Measurements from ENCODE around the gene ADNP2. TPM values are rescaled to one million over a fixed set of nuclear protein-coding genes. Genes with fewer than 3 reads are reported as not detected.

The ADNP2 gene
- total and polyA plus RNA-seq, 2 donors (not counting 3 experiments of a cell fraction or from before 2014, with no cell fraction given): 10.2 to 20.6 TPM

DNA sequence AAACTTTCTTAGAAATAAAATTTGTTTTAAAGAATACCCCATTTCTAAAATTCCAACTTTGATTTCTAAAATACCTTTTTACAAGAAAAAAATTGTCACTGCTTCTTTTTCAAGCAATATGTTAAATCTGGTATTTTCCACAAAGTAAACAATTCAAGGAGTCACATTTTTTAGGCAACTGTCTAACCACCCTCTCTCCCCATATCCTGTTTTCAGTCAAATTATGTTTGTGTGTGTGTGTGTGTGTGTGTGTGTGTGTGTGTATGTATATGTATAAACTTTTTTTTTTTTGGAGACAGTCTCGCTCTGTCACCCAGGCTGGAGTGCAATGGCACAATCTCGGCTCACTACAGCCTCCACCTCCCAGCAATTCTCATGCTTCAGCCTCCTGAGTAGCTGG lies 59.3 kb downstream of the ADNP2 start:
- CTCF ChIA-PET: interaction anchor here (0.7 to 4.6 kb wide), 2 partner anchors 10 to 88 kb away, joined by 3 to 53 read pairs; no protein-coding TSS in a partner anchor
- no peak for TF ChIP-seq JUN (IDR thresholded peaks at IDR 0.05; ENCODE audit: borderline replicate concordance, insufficient read depth, insufficient read length, low read depth)
- TF ChIP-seq POLR2A (IDR thresholded peaks at IDR 0.05; ENCODE audit: low read depth, low read length): no peak
- TF ChIP-seq FOS (IDR thresholded peaks at IDR 0.05; ENCODE audit: borderline replicate concordance, insufficient read depth, low read length): no peak
- TF ChIP-seq, protein P1, sequence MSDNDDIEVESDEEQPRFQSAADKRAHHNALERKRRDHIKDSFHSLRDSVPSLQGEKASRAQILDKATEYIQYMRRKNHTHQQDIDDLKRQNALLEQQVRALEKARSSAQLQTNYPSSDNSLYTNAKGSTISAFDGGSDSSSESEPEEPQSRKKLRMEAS (IDR thresholded peaks at IDR 0.05; ENCODE audit: insufficient read depth, insufficient read length): no peak
- no peak for TF ChIP-seq POLR2AphosphoS5 (IDR thresholded peaks at IDR 0.05; ENCODE audit: insufficient read depth, low read depth, low read length)
- TF ChIP-seq EZH2 (IDR thresholded peaks at IDR 0.05; ENCODE audit: borderline replicate concordance, low read depth, low read length, severe bottlenecking): no peak
- no peak for TF ChIP-seq MYC (IDR thresholded peaks at IDR 0.05; ENCODE audit: low read depth, low read length)
- no peak for TF ChIP-seq CTCF (IDR thresholded peaks at IDR 0.05; ENCODE audit: extremely low read depth in 1 of 2, insufficient read depth in 1 of 2, low read depth in 1 of 2, low read length in 2 of 2)
- no peak for TF ChIP-seq GATA2 (IDR thresholded peaks at IDR 0.05; ENCODE audit: insufficient read depth, insufficient read length, low read depth, low read length)
- FAIRE-seq (no peak), DNase-seq (ENCODE audit: low read depth, low spot score) (no peak)
- Histone ChIP-seq H3K79me2 (ENCODE audit: control insufficient read depth, insufficient read depth, low read length) (no peaks in the 10 kb centered on the region), H3K27ac (ENCODE audit: insufficient read depth, low read depth, low read length) (no peak overlapping the region), H4K20me1 (replicated peaks; ENCODE audit: control insufficient read depth, extremely low read depth, insufficient read depth, low read length) (no peaks in the 10 kb centered on the region), H2AFZ (ENCODE audit: low read depth, low read length) (no peak overlapping the region), H3K4me2 (ENCODE audit: insufficient read depth, low read length) (no peak overlapping the region), H3K9me1 (replicated peaks; ENCODE audit: control insufficient read depth, extremely low read depth, insufficient read depth, low read length) (no peaks in the 10 kb centered on the region), H3K9me3 (replicated peaks; ENCODE audit: control insufficient read depth, insufficient read depth, low read length) (no peaks in the 10 kb centered on the region), H3K4me3 (replicated peaks in 1 of 3; ENCODE audit: insufficient read depth in 1 of 3, low read depth in 1 of 3, low read length in 3 of 3) (no peak overlapping the region), H3K36me3 (ENCODE audit: control insufficient read depth in 2 of 2, extremely low read depth in 1 of 2, insufficient read depth in 2 of 2, low read length in 2 of 2) (no peaks in the 10 kb centered on the region), H3K4me1 (ENCODE audit: control insufficient read depth, extremely low read depth, insufficient read depth, low read length) (no peaks in the 10 kb centered on the region), H3K9ac (replicated peaks; ENCODE audit: extremely low read depth, insufficient read depth, low read length) (no peak overlapping the region), H3K27me3 (ENCODE audit: control insufficient read depth in 2 of 2, insufficient read depth in 2 of 2, low read length in 2 of 2) (no peaks in the 10 kb centered on the region)
- POLR2A ChIA-PET: no interaction called here
- intact Hi-C loops (cut with micrococcal nuclease) (no loop called here), dilution Hi-C loops (cut with MboI; ENCODE audit: extremely low pct_ligation_motif_present, low sequenced_read_pairs) (no loop called here)
- no TSS peak for BruUV-seq (replicated peaks)
